ENCODE results near the gene STAT2. TPM values are rescaled to one million over a fixed set of nuclear protein-coding genes. Genes with fewer than 3 reads are reported as not detected.
A peak's percentile ranks its signal among the peaks of the same experiment; 100 is the strongest.

STAT2 gene
- total RNA-seq, 1 experiment from 2014 or later = 93.5 TPM

DNA sequence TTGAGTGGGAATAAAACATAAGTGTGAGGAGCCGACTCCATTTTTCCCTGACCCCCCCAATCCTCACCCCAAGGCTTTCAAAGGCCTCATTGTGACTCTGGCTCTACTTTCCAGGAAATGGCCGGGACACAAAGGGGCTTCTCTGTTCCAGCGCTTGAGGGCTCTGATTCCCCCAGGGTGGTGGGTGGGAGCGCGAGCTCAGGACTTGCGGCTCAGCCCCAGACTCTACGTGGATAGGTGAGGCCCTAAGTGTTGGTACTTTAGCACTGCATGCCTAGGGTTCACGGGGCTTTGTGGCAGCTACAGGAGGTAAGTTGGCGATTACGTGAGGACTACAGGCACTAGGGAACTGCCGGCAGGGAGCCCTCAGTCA, 44.7 kb downstream of the STAT2 start:
- Histone ChIP-seq H3K9me2 (replicated peaks; ENCODE audit: insufficient read depth, low read length) (no peaks in the 10 kb centered on the region), H3K4me1 (ENCODE audit: low read length) (peaks cover 21% of the 10 kb centered on the region), H3K27ac (ENCODE audit: low read length) (peak overlapping the region; percentile 62), H3K9ac (ENCODE audit: low read length) (peak overlapping the region; percentile 100), H2AFZ (ENCODE audit: low read length) (peak overlapping the region; percentile 74; the same call in 1 of the 2 replicates), H3K9me3 (ENCODE audit: low read length) (no peaks in the 10 kb centered on the region), H3K4me2 (ENCODE audit: low read depth, low read length, poor library complexity, severe bottlenecking) (peak overlapping the region; percentile 98), H3K27me3 (ENCODE audit: low read length) (no peaks in the 10 kb centered on the region), H3K79me2 (ENCODE audit: low read length) (peaks cover 18% of the 10 kb centered on the region), H3K36me3 (ENCODE audit: insufficient read depth, low read length) (peaks cover 21% of the 10 kb centered on the region; the same call in 1 of the 2 replicates), H3K4me3 (ENCODE audit: low read length) (peak overlapping the region; percentile 99), H4K20me1 (ENCODE audit: insufficient read depth, low read depth, low read length) (no peaks in the 10 kb centered on the region)
- DNase-seq = peak; percentile 64

GRCh38 chr12:56311003-56311402, 48.9 kb downstream of the STAT2 start:
- Histone ChIP-seq H3K4me1 (ENCODE audit: low read length) (peaks cover 10% of the 10 kb centered on the region), H3K9me2 (replicated peaks; ENCODE audit: insufficient read depth, low read length) (no peaks in the 10 kb centered on the region), H3K4me3 (ENCODE audit: low read length) (no peak overlapping the region), H3K27ac (ENCODE audit: low read length) (no peak overlapping the region), H3K79me2 (ENCODE audit: low read length) (peaks cover 25% of the 10 kb centered on the region), H3K9ac (ENCODE audit: low read length) (no peak overlapping the region), H3K36me3 (ENCODE audit: insufficient read depth, low read length) (peaks cover 26% of the 10 kb centered on the region; the same call in 1 of the 2 replicates), H3K4me2 (ENCODE audit: low read depth, low read length, poor library complexity, severe bottlenecking) (no peak overlapping the region), H3K9me3 (ENCODE audit: low read length) (no peaks in the 10 kb centered on the region), H2AFZ (ENCODE audit: low read length) (no peak overlapping the region), H3K27me3 (ENCODE audit: low read length) (no peaks in the 10 kb centered on the region), H4K20me1 (ENCODE audit: insufficient read depth, low read depth, low read length) (no peaks in the 10 kb centered on the region)
- no peak for DNase-seq

DNA sequence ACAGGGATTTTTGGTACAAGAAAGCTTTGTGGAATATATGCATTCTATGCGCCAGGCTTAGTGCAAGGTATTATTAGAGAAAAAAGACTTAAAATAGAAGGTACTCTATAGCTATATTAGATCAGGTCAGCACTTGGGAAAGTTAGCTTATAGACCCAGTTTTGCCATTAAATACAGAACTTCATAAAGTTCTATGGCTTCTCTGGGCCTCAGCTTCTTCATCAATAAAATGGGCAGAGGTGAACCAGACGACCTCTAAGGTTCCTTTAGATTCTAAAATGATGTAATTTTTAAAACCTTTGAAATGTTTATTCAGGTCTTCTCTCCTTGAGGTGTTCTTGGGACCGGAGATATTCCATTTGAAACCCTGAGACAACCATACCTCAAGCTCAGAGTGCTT, 51.2 kb downstream of the STAT2 start:
- Histone ChIP-seq H3K4me3 (ENCODE audit: low read length) (no peak overlapping the region), H3K4me1 (ENCODE audit: low read length) (no peaks in the 10 kb centered on the region), H3K9me3 (ENCODE audit: low read length) (no peaks in the 10 kb centered on the region), H3K27ac (ENCODE audit: low read length) (no peak overlapping the region), H3K79me2 (ENCODE audit: low read length) (0 out of 2 replicates have a peak, but pooled peaks cover 7% of the 10 kb centered on the region), H3K27me3 (ENCODE audit: low read length) (no peaks in the 10 kb centered on the region), H2AFZ (ENCODE audit: low read length) (no peak overlapping the region), H3K9ac (ENCODE audit: low read length) (no peak overlapping the region), H4K20me1 (ENCODE audit: insufficient read depth, low read depth, low read length) (no peaks in the 10 kb centered on the region), H3K4me2 (ENCODE audit: low read depth, low read length, poor library complexity, severe bottlenecking) (no peak overlapping the region), H3K36me3 (ENCODE audit: insufficient read depth, low read length) (peaks cover 20% of the 10 kb centered on the region; the same call in 1 of the 2 replicates), H3K9me2 (replicated peaks; ENCODE audit: insufficient read depth, low read length) (no peaks in the 10 kb centered on the region)
- DNase-seq = no peak

DNA sequence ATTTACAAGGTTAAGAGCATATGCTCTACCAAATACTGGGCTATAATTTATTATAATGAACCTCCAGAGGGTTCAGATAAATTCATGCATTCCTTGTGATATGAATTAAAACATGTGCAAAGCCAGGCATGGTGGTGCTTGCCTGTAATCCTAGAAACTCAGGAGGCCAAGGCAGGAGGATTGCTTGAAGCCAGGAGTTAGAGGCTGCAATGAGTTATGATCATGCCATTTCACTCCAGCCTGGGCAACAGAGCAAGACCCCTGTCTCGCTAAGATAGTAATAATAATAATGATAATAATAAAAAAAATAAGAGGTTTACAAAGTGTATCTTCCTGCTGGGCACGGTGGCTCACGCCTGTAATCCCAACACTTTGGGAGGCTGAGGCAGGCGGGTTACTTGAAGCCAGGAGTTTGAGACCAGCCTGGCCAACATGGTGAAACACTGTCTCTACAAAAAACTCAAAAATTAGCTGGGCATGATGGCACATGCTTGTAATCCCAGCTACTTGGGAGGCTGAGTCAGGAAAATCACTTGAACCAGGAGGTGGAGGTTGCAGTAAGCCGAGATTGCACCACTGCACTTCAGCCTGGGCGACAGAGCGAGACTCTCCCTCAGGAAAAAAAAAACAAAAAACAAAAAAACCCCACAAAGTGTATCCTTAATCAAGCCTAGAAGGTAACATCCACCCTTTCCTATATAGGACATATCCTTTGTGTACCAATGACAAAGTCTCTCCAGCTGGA, 52.5 kb downstream of the STAT2 start:
- Histone ChIP-seq H3K9me3 (ENCODE audit: low read length) (no peaks in the 10 kb centered on the region), H3K27me3 (ENCODE audit: low read length) (no peaks in the 10 kb centered on the region), H3K4me1 (ENCODE audit: low read length) (peaks cover 10% of the 10 kb centered on the region), H2AFZ (ENCODE audit: low read length) (no peak overlapping the region), H3K4me2 (ENCODE audit: low read depth, low read length, poor library complexity, severe bottlenecking) (no peak overlapping the region), H3K36me3 (ENCODE audit: insufficient read depth, low read length) (peaks cover 20% of the 10 kb centered on the region; the same call in 1 of the 2 replicates), H3K27ac (ENCODE audit: low read length) (no peak overlapping the region), H3K4me3 (ENCODE audit: low read length) (no peak overlapping the region), H3K79me2 (ENCODE audit: low read length) (0 out of 2 replicates have a peak, but pooled peaks cover 7% of the 10 kb centered on the region), H3K9ac (ENCODE audit: low read length) (no peak overlapping the region), H3K9me2 (replicated peaks; ENCODE audit: insufficient read depth, low read length) (no peaks in the 10 kb centered on the region), H4K20me1 (ENCODE audit: insufficient read depth, low read depth, low read length) (no peaks in the 10 kb centered on the region)
- DNase-seq = no peak

DNA sequence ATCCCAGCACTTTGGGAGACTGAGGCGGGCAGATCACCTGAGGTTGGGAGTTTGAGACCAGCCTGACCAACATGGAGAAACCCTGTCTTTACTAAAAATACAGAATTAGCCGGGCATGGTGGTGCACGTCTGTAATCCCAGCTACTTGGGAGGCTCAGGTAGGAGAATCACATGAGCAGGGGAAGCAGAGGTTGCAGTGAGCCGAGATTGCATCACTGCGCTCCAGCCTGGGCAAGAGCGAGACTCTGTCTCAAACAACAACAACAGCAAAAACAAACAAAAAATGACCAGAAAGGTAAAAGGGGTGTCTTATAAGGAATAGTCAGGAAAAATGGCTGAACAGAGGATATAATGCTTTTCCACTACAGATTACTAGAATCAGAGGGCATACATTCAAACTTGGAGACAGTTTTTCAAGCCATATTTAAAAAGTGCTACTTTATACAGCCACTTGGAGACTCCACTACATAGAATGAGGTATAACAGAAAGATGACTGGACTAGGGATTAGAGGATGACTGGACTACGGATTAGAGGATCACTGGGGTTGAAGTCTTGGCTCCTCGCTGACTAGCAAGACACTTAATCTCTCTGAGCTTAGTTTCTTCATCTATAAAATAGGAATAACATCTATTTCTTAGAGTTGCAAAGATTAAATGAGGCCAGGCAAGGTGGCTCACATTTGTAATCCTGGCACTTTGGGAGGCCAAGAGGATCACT, 54.9 kb downstream of the STAT2 start:
- H3K4me2 ChIP-seq (ENCODE audit: low read depth, low read length, poor library complexity, severe bottlenecking) = no peak overlapping the region
- H3K9ac ChIP-seq (ENCODE audit: low read length) = no peak overlapping the region
- no peaks in the 10 kb centered on the region for H3K9me2 ChIP-seq (replicated peaks; ENCODE audit: insufficient read depth, low read length)
- no peak overlapping the region for H2AFZ ChIP-seq (ENCODE audit: low read length)
- H3K4me3 ChIP-seq (ENCODE audit: low read length) = no peak overlapping the region
- no peaks in the 10 kb centered on the region for H3K27me3 ChIP-seq (ENCODE audit: low read length)
- H3K9me3 ChIP-seq (ENCODE audit: low read length) = no peaks in the 10 kb centered on the region
- peaks cover 9% of the 10 kb centered on the region; the same call in 1 of the 2 replicates for H3K36me3 ChIP-seq (ENCODE audit: insufficient read depth, low read length)
- no peaks in the 10 kb centered on the region for H4K20me1 ChIP-seq (ENCODE audit: insufficient read depth, low read depth, low read length)
- peaks cover 30% of the 10 kb centered on the region for H3K4me1 ChIP-seq (ENCODE audit: low read length)
- peaks cover 14% of the 10 kb centered on the region; the same call in 1 of the 2 replicates for H3K79me2 ChIP-seq (ENCODE audit: low read length)
- DNase-seq = no peak
- H3K27ac ChIP-seq (ENCODE audit: low read length) = no peak overlapping the region

DNA sequence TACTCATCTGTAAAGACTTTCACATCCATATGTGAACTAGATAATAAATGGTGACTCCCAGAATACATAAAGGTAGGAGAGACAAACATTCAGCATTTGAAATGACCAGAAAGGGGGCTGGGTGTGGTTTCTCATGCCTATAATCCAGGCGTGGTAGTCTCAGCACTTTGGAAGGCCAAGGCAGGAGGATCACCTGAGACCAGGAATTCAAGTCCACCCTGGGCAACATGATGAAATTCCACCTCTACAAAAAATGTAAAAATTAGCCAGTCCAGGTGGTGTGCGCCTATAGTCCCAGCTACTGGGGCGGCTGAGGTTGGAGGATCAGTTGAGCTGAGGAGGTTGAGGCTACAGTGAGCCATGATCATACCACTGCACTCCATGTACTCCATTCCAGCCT, 55.6 kb downstream of the STAT2 start:
- no peaks in the 10 kb centered on the region for H3K27me3 ChIP-seq (ENCODE audit: low read length)
- H3K4me3 ChIP-seq (ENCODE audit: low read length) = no peak overlapping the region
- no peaks in the 10 kb centered on the region for H3K9me2 ChIP-seq (replicated peaks; ENCODE audit: insufficient read depth, low read length)
- H3K4me1 ChIP-seq (ENCODE audit: low read length) = peaks cover 30% of the 10 kb centered on the region
- H3K79me2 ChIP-seq (ENCODE audit: low read length) = peaks cover 22% of the 10 kb centered on the region
- no peak overlapping the region for H2AFZ ChIP-seq (ENCODE audit: low read length)
- H3K4me2 ChIP-seq (ENCODE audit: low read depth, low read length, poor library complexity, severe bottlenecking) = no peak overlapping the region
- H3K9me3 ChIP-seq (ENCODE audit: low read length) = no peaks in the 10 kb centered on the region
- H3K27ac ChIP-seq (ENCODE audit: low read length) = no peak overlapping the region
- no peak for DNase-seq
- H3K9ac ChIP-seq (ENCODE audit: low read length) = no peak overlapping the region
- no peaks in the 10 kb centered on the region for H4K20me1 ChIP-seq (ENCODE audit: insufficient read depth, low read depth, low read length)
- H3K36me3 ChIP-seq (ENCODE audit: insufficient read depth, low read length) = peaks cover 6% of the 10 kb centered on the region; the same call in 1 of the 2 replicates

DNA sequence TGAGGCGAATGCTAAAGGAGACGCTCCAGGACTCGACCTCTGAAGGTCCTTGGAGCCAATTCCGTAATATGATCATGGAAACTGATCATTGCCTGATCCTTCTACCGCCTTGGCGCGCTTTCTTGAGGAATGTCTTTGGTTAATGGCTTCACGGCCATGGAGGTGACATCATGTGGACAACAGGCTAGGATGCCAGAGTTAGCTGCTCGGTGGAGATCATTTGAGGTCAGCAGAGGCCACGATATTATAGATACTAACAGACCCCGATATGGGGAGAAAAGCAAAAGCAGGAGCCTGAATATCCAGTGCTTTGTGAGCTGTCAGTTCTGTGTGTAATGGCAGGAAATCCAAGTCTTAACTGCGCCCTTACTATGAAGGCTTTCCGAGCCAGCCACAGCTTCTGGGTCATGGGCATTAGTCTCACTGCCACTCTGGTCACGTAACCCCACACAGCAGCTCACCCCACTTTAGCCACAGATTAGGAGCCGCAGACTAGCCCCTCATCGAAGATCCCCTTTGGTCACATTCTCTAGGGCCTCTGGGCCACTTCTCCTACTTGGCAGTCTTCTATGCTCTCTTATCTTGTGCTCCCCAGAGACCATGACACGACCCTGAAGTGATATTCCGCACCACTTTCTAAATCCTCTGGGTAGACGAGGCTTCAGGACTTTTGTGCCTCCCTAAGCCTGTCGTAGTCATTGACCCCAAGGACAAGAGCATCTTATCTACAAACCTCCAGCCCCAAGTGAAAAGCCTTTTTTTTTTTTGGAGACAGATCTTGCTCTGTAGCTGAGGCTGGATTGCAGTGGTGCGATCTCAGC, 59.1 kb downstream of the STAT2 start:
- H3K9me2 ChIP-seq (replicated peaks; ENCODE audit: insufficient read depth, low read length) = no peaks in the 10 kb centered on the region
- H3K9me3 ChIP-seq (ENCODE audit: low read length) = no peaks in the 10 kb centered on the region
- H3K4me1 ChIP-seq (ENCODE audit: low read length) = peaks cover 64% of the 10 kb centered on the region
- peak overlapping the region; percentile 62 for H2AFZ ChIP-seq (ENCODE audit: low read length)
- peaks cover 49% of the 10 kb centered on the region for H3K79me2 ChIP-seq (ENCODE audit: low read length)
- H3K36me3 ChIP-seq (ENCODE audit: insufficient read depth, low read length) = peaks cover 11% of the 10 kb centered on the region; the same call in 1 of the 2 replicates
- peak overlapping the region; percentile 72 for H3K9ac ChIP-seq (ENCODE audit: low read length)
- peak; percentile 50 for DNase-seq
- no peaks in the 10 kb centered on the region for H3K27me3 ChIP-seq (ENCODE audit: low read length)
- peak overlapping the region; percentile 98 for H3K4me2 ChIP-seq (ENCODE audit: low read depth, low read length, poor library complexity, severe bottlenecking)
- H3K27ac ChIP-seq (ENCODE audit: low read length) = peak overlapping the region; percentile 67
- H3K4me3 ChIP-seq (ENCODE audit: low read length) = peak overlapping the region; percentile 75
- no peaks in the 10 kb centered on the region for H4K20me1 ChIP-seq (ENCODE audit: insufficient read depth, low read depth, low read length)
